22Rv1 (cell line): ENCODE data around the gene C12orf42.

Experiments used
- ZFX ChIP-seq: fragments of 450-650 bp; IDR thresholded peaks from 2 replicates; pipeline ENCODE4 v1.6.1; 2017; ENCODE audit warnings: antibody characterized with exemption, borderline replicate concordance
- TF ChIP-seq, protein P1 (sequence below): fragments of 450-650 bp; IDR thresholded peaks from 2 replicates; pipeline ENCODE4 v1.5.1; 2017; ENCODE audit warnings: mild to moderate bottlenecking

DNA sequence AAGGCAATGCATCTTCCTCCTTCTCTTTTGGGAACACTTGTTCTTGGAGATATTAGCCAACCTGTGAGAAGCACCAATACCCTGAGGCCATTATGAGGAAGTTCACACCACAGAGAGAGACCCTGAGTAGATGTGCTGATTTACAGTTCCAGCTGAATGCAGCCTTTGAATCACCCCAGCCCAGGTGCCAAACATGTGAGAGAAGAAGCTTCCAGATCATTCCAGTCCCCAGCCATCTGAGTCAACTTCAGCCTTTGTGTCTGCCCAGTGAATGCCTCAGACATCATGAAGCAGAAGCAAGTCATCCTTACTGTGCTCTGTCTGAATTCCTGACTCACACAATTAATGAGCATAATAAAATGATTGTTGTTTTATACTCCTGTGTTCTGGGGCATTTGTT is 25.1 kb downstream of the C12orf42 start:
- TF ChIP-seq, protein P1, sequence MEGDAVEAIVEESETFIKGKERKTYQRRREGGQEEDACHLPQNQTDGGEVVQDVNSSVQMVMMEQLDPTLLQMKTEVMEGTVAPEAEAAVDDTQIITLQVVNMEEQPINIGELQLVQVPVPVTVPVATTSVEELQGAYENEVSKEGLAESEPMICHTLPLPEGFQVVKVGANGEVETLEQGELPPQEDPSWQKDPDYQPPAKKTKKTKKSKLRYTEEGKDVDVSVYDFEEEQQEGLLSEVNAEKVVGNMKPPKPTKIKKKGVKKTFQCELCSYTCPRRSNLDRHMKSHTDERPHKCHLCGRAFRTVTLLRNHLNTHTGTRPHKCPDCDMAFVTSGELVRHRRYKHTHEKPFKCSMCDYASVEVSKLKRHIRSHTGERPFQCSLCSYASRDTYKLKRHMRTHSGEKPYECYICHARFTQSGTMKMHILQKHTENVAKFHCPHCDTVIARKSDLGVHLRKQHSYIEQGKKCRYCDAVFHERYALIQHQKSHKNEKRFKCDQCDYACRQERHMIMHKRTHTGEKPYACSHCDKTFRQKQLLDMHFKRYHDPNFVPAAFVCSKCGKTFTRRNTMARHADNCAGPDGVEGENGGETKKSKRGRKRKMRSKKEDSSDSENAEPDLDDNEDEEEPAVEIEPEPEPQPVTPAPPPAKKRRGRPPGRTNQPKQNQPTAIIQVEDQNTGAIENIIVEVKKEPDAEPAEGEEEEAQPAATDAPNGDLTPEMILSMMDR = no peak
- no peak for TF ChIP-seq ZFX
